CD4-positive, alpha-beta T cell treated with Interleukin-21 for 1 hour (primary cell): Measurements from ENCODE around the gene ATP13A1.
"Not testable (repeated sequence)": the region's sequence is repeated elsewhere in the genome, so short reads cannot be mapped to it uniquely, and the experiment has no call there.

ENCODE experiments used
- DNase-seq: peaks from one replicate; pipeline ENCODE4 v3.0.0-alpha.2; 2020

ATP13A1 gene

DNA sequence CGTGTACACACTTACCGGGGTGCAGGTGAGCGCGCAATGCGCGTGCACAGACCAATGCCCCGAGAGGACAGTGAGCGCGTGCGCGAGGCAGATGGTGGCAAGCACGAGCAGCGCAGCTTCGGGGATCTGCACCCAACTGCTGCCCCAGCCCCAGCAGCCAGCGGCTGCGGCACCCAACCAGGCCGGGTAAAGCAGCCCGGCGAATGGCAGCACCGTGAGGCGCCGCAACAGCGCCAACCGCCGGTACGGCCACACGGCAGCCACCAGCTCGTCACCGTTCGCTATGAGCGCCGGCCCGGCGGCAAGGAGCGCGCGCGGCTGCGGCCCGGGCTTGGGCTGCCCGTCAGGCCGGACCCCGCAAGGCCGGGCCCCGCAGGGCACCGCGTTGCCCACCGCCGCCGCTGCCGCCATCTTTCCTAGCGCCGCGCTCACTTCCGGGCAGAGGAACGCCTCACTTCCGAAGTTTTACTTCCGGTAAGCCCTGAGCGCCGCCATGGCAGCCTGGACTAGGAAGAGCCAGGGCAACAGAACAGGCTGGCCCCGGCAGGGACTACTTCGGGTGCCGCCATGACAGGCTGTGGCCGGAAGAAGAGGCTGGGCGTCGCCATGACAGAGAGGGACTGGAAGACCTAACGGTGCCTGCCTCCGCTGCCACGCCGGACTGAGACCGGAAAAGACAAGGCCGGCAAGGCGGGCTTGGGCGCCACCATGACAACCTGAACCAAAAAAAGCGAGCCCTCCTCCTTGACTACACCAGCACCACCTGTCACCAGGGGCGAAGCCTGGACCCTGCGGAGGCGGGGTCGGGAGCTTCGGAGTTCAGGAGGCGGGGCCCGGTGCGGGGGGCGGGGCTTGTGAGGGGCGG, at the start of gene ATP13A1:
ATP13A1 (minus strand) TSS at position 421 of the 865 bp plus-strand sequence; CDS start at position 411, 10 bp downstream.
- peak; percentile 97 for DNase-seq

DNA sequence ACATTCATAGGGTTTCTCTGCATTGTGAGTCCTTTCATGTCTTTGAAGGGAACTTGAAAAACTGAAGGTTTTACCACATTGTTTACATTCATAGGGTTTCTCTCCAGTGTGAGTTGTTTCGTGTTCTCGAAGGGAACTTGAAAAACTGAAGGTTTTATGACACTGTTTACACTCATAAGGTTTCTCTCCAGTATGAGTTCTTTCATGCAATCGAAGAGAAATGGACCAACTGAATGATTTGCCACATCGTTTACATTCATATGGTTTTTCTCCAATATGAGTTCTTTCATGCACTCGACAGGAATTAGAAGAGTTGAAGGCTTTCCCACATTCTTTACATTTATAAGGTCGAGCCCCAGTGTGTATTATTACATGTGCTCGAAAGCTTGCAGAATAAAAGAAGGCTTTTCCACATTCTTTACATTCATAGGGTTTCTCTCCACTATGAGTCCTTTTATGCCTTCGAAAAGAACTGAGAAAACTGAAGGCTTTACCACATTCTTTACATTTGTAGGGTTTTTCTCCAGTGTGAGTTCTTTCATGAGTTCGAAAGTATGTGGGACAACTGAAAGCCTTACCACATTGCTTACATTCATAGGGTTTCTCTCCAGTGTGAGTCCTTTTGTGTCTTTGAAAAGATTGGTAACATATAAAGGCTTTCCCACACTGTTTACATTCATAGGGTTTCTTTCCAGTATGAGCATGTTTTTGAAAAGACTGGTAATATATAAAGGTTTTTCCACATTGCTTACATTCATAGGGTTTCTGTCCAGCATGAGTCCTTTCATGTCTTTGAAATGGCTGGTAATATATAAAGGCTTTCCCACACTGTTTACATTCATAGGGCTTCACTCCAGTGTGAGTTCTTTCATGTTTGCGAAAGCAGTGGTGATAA, 48.7 kb upstream of the ATP13A1 start:
- no peak for DNase-seq

DNA sequence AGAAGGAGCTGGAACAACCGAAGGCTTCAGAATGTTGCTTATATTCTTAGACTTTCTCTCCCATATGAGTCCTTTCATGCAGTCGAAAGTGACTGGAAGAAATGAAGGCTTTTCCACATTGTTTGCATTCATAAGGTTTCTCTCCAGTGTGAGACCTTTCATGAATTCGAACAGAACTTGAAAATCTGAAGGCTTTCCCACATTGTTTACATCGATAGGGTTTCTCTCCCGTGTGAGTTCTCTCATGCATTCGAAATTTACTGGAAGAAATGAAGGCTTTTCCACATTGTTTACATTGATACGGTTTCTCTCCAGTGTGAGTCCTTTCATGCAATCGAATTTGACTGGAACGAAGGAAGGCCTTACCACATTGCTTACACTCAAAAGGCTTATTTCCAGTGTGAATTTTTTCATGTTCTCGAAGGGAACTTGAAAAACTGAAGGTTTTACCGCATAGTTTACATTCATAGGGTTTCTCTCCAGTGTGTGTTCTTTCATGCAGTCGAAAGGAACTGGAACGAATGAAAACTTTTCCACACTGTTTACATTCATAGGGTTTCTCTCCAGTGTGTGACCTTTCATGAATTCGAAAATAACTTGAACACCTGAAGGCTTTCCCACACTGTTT, 47.9 kb upstream of the ATP13A1 start:
- DNase-seq = no peak

DNA sequence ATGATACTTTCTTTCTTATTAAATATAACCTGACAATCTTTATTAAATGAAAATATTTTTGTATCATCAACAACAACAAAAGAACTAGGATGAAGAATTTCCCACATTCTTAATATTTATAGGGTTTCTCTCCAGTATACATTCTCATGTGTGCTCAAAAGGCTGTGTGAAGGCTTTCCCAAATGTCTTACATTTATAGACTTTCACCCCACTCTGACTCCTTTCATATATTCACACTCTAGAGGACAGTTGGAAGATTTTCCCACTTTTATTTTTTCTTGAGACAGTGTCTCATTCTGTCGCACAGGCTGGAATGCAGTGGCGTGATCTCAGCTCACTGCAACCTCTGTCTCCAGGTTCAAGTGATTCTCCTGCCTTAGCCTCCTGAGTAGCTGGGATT, 47.0 kb upstream of the ATP13A1 start:
- DNase-seq = no peak

DNA sequence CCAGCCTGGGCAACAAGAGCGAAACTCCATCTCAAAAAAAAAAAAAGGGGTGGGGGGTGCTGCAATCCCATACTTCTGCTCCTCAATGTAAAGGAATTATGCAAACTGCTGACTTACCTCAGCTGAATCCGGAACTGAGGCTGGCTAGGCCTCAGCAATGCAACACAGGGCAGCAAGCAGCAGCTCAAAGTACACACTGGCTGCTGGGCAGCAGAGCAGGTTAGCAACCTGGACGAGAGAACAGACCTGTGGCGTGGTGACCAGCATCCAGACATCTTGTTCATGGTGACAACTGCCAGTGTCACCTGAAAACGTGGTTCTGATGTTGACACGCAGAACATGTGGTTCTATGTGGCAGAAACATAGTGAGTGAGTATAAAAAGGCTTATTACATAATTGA, 41.4 kb upstream of the ATP13A1 start:
- DNase-seq = no peak

DNA sequence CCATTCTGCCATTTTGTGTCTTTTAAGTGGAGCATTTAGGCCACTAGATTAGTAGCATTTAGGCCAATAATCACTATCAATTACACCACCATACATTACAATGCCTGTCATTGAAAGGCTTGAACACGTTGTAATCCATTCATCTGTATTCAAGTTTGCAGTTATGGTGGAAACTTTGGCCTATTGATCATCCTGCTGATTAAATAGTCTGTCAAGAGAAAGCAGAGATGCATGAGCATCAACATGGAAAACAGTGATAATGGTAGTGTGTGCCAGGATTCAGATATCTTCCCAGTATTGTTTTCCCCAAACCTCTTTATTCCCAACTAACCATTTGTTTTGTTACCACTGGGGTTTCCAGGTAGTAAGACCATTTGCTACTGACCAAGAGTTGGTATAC, 37.0 kb upstream of the ATP13A1 start:
- DNase-seq = not testable (repeated sequence)

DNA sequence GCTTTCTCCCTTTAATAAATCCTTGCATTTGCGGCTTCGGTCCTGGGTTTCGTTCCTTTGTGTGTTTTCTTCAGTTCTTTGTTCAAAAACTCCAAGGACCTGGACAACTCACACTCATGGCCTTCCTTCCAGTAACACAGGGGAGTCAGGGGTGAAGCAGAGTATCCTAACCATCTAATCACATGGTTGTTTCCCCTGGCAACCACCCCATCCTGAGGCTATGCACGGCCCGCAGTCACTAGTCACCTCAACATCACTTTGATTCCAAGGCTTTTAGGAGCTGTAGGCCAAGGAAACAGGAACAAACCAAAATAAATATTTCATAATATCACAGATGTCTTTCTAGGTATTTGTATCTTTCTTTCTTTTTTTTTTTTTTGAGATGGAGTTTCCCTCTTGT, 34.1 kb upstream of the ATP13A1 start:
- no peak for DNase-seq

DNA sequence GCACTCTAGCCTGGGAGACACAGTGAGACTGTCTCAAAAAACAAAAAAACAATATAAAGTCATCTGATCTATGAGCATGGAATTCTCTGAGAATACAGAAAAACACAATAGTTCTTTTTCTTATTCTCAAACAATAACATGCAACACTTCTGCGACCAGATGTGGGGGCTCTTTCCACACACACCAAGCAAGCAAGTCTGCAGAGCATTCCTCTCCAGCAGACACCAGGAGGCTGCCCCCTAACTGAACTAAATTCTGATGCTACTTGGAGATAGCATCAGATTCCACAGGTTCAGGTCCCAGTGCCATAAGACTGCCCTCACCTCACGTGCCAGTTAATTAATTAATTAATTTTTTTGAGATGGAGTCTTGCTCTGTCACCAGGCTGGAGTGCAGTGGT, 32.9 kb upstream of the ATP13A1 start:
- DNase-seq = no peak

DNA sequence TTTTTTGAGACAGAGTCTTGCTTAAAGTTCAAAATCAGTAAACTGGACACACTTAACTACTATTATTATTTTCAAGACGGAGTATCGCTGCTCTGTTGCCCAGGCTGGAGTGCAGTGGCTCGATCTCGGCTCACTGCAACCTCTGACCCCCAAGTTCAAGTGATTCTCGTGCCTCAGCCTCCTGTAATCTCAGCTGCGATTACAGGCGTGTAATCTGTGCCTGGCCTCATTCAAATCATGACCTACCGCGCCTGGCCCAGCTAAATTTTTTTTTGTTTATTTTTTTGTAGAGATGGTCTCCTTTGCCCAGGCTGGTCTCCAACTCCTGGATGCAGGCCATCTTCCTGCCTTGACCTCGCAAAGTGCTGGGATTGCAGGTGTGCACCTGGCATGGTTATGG, 28.2 kb upstream of the ATP13A1 start:
- no peak for DNase-seq

DNA sequence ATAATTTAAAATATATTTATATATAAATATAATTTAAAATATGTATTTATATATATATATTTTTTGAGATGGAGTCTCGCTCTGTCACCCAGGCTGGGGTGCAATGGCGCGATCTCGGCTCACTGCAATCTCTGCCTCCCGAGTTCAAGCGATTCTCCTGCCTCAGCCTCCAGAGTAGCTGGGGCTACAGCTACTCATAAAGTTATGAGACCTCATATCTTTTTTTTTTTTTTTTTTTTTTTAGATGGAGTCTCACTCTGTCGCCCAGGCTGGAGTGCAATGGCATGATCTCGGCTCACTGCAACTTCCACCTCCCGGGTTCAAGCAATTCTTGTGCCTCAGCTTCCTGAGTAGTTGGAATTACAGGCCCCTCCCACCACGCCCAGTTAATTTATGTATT, 25.5 kb upstream of the ATP13A1 start:
- not testable (repeated sequence) for DNase-seq

DNA sequence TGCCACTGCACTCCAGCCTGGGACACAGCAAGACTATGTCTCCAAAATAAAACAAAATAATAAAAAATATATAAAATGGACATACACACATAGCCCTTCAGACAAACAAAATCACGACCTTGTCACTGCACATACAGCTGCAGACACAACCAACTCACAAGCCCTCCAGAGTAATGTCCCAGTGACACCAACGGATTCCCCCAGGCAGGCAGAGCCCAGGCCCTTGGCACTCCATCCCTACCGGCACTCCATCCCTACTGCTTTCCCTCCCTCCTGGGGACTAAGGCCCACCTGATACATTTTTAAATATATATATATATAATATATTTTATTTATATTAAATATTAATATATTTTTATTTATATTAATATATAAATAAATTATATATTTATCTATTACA, 23.6 kb upstream of the ATP13A1 start:
- DNase-seq = no peak

DNA sequence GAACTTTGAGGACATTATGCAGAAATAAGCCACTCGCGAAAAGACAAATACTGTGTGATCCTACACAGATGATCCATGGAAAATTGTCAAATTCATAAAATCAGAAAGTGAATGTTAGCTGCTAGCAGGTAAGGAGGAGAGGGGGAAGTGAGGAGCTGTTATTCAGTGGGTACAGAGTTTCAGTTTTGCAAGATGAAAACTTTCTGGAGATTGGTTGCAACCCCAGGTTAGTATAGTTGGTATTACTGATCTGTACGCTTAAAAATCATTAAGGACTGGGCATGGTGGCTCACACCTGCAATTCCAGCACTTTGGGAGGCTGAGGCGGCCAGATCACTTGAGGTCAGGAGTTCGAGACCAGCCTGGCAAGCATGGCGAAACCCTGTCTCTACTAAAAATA, 23.1 kb upstream of the ATP13A1 start:
- no peak for DNase-seq

DNA sequence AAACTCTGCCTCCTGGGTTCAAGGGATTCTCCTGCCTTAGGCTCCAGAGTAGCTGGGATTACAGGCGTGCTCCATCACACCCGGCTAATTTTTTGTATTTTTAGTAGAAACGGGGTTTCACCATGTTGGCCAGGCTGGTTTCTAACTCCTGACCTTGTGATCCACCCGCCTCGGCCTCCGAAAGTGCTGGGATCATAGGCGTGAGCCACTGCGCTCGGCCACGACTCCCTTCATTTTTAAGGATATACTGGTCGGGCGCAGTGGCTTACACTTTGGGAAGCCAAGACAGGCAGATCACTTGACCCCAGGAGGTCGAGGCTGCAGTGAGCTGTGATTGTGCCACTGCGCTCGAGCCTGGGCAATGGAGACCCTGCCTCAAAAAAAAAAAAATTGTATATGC, 22.6 kb upstream of the ATP13A1 start:
- DNase-seq = not testable (repeated sequence)

DNA sequence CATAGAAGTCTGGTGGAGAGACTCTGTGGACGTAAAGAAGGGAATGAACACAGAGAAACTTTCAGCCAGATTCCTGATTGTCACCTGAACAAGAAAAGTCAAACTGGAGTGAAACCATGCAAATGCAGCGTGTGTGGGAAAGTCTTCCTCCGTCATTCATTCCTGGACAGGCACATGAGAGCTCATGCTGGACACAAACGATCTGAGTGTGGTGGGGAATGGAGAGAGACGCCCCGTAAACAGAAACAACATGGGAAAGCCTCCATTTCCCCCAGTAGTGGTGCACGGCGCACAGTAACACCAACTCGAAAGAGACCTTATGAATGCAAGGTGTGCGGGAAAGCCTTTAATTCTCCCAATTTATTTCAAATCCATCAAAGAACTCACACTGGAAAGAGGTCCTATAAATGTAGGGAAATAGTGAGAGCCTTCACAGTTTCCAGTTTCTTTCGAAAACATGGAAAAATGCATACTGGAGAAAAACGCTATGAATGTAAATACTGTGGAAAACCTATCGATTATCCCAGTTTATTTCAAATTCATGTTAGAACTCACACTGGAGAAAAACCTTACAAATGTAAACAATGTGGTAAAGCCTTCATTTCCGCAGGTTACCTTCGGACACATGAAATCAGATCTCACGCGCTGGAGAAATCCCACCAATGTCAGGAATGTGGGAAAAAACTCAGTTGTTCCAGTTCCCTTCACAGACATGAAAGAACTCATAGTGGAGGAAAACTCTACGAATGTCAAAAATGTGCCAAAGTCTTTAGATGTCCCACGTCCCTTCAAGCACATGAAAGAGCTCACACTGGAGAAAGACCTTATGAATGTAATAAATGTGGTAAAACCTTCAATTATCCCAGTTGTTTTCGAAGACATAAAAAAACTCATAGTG, 15.9 kb upstream of the ATP13A1 start:
- DNase-seq = no peak

DNA sequence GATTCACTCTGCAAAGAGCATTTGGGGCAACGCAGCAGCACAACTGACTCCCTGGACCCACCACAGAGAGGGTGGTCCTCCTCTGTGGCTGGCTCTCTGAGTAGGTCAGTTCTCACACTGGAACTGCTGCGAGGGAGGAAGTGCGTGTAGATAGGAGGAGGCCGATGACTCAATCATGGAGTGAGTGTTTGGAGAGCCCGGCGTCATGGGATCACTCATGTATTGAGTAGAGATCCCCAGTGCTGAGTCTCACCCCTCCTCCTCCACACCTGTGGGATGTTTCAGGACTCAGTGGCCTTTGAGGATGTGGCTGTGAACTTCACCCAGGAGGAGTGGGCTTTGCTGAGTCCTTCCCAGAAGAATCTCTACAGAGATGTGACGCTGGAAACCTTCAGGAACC, 14.1 kb upstream of the ATP13A1 start:
- DNase-seq = no peak

DNA sequence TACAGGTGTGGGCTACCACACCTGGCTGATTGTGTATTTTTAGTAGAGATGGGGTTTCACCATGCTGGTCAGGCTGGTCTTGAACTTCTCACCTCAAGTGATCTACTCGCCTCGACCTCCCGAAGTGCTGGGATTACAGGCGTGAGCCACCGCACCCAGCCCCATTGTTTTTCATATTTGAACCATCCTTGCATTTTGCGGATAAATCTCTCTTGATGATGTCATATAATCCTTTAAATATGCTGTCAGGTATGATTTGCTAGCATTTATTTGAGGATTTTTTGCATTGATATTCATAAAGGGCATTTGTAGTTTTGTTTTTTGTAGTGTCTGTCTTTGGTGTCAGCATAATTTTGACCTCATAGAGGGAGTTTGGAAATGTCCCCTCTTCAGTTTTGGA, 10.8 kb upstream of the ATP13A1 start:
- no peak for DNase-seq

DNA sequence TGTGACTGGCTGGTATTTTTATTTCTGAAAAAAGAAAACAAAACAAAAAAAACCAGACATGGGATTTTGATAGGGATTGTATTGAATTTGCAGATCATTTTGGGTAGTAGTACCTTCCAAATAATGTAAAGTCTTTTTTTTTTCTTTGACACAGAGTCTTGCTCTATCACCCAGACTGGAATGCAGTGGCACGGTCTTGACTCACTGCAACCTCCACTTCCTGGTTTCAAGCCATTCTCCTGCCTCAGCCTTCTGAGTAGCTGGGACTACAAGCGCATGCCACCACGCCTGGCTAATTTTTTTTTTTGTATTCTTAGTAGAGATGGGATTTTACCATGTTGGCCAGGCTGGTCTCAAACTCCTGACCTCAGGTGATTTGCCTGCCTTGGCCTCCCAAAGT, 9.3 kb upstream of the ATP13A1 start:
- DNase-seq = no peak

DNA sequence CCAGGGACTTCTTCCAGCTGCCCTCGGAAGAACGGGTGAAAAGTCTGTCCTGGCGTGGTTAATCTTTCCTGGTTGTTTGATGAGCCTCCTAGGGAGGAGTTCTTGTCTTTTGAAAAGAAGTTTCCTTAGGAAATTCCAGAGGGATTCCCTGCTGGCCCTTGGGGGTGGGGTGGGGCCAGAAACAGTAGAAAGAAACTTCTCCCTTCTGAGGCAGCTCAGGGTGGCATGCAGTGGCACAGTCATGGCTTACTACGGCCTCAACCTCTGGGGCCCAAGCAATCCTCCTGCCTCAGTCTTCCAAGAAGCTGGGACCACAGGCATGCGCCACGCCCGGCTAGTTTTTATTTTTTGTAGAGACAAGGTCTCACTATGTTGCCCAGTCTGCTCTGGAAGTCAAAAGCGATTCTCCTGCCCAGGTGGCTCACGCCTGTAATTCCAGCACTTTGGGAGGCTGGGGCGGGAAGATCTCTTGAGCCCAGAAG, 6.6 kb upstream of the ATP13A1 start:
- DNase-seq = no peak

DNA sequence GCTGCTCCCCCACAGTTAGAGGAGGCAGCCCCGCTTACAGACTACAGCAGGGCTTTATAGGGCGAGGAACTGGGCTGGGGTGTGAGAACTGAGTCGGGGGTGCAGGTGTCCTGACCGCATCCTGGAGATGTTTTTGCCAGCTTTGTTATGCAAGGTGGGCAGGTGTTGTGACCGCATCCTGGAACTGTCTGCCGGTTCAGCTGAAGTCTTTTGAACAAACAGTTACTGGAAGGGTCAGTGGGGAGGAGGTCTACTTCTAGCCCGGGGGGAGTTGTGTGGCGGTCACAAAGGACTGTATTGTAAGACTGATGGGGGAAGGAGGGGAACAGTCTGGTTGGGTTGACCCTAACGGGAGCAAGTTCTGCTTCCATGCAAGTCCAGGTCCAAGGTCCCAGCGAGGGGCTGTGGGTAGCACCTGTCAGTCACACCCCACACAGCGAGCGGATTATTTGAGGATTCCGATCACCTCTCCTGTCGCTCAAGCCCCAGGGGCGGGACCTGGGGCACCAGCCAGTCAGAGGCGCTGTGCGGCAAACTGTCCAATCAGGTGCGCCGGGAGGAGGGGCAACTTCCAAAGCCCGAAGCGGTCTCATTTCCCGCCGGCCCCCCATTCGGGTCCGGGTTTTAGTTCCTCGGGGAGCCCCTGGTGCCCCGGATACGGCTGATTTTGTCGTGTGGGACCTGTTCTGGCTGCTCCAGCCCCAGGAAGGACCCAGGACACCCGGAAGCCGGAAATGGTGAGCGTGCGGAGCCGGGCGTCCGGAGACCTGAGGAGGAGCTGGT, 4.9 kb upstream of the ATP13A1 start, which contains the start of gene ZNF101:
ZNF101 (plus strand) TSS at position 610 of the 783 bp plus-strand sequence; CDS start at position 735, 125 bp downstream.
- DNase-seq = peak; percentile 96

DNA sequence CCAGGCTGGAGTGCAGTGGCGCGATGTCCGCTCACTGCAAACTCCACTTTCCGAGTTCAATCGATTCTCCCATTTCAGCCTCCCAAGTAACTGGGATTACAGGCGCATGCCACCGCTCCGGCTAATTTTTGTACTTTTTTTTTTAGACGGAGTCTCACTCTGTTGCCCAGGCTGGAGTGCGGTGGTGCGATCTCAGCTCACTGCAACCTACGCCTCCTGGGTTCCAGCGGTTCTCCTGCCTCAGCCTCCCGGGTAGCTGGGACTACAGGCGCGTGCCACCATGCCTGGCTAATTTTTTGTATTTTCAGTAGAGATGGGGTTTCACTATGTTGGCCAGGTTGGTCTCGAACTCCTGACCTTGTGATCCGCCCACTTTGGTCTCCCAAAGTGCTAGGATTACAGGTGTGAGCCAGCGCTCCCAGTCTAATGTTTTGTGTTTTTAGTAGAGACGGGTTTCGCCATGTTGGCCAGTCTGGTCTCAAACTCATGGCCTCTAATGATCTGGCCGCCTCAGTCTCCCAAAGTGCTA, 2.0 kb upstream of the ATP13A1 start:
- not testable (repeated sequence) for DNase-seq

DNA sequence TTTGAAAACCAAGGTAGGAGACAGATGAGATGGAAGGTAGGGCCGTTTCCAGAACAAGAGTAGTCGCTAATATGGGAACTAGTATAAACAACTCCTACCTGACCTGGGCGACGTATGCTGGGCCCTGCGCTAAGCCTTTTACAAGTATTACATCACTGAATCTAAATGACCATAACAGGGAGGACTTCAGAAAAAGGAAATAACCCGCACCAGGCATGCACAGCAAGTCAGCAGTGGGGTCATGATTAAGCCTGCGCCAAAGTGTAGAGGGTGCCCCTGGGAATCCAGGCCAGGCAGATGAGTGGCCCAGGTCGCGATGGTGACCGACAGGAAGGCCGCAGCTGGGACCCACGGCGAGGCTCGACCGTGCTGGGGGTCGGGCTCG, 613 bp downstream of the ATP13A1 start:
- DNase-seq = no peak
